HepG2 (cell line): Measurements from ENCODE around the gene ABCA3. TPM values are rescaled to one million over a fixed set of nuclear protein-coding genes. Genes with fewer than 3 reads are reported as not detected.

Experiments used
- AHDC1 ChIP-seq: sonication (generic); formaldehyde crosslinking; IDR thresholded peaks from 2 replicates; pipeline ENCODE4 v1.5.1; 2020; ENCODE audit warnings: mild to moderate bottlenecking, missing genetic modification reagents, borderline replicate concordance
- ASH2L ChIP-seq: fragments of 300-600, 200-600 bp; sonication (generic); IDR thresholded peaks from 2 replicates; pipeline ENCODE4 v1.7.0; 2017; ENCODE audit warnings: low read depth, mild to moderate bottlenecking, moderate library complexity, mixed read lengths, low read length; ENCODE audit not compliant: insufficient read length
- HDAC2 ChIP-seq: sonication (generic); formaldehyde crosslinking; IDR thresholded peaks from 2 replicates; pipeline ENCODE4 v1.4.0; 2020; ENCODE audit warnings: missing genetic modification reagents
- HES4 ChIP-seq: sonication (generic); formaldehyde crosslinking; IDR thresholded peaks from 2 replicates; pipeline ENCODE4 v1.9.0; 2021; ENCODE audit warnings: mild to moderate bottlenecking, missing genetic modification reagents, borderline replicate concordance
- HNRNPH1 ChIP-seq: fragments of 200-400 bp; formaldehyde crosslinking; optimal IDR thresholded peaks from 2 replicates; pipeline ENCODE3; 2017; ENCODE audit warnings: mild to moderate bottlenecking, low read depth, low read length
- MAF1 ChIP-seq: sonication (generic); formaldehyde crosslinking; IDR thresholded peaks from 2 replicates; pipeline ENCODE4 v1.5.0; 2020; ENCODE audit warnings: missing genetic modification reagents, borderline replicate concordance
- MIER3 ChIP-seq: IDR thresholded peaks from 2 replicates; pipeline ENCODE4 v1.6.1; 2016; ENCODE audit warnings: missing compliant biosample characterization, borderline replicate concordance
- MTF2 ChIP-seq: sonication (generic); formaldehyde crosslinking; IDR thresholded peaks from 2 replicates; pipeline ENCODE4 v1.5.0; 2020; ENCODE audit warnings: missing genetic modification reagents, borderline replicate concordance
- NKX3-1 ChIP-seq: sonication (generic); formaldehyde crosslinking; IDR thresholded peaks from 2 replicates; pipeline ENCODE4 v1.5.0; 2020; ENCODE audit warnings: missing genetic modification reagents
- NR1H2 ChIP-seq: sonication (generic); formaldehyde crosslinking; IDR thresholded peaks from 2 replicates; pipeline ENCODE4 v1.8.1; 2022; ENCODE audit warnings: low read depth, missing genetic modification reagents, borderline replicate concordance
- POLR2A ChIP-seq, 2 experiments: IDR thresholded peaks; 2 replicates each; pipeline ENCODE4 v1.6.1; 2011; ENCODE audit warnings: low read depth in 2 of 2, low read length in 2 of 2, mild to moderate bottlenecking in 1 of 2, moderate library complexity in 1 of 2; ENCODE audit not compliant: insufficient read depth in 1 of 2
- RBFOX2 ChIP-seq: fragments of 200-400 bp; formaldehyde crosslinking; IDR thresholded peaks from 2 replicates; pipeline ENCODE4 v1.6.1; 2017; ENCODE audit warnings: low read depth, mild to moderate bottlenecking, low read length
- SRSF9 ChIP-seq: fragments of 200-400 bp; formaldehyde crosslinking; IDR thresholded peaks from 2 replicates; pipeline ENCODE4 v1.6.1; 2018; ENCODE audit warnings: borderline replicate concordance, mild to moderate bottlenecking, low read depth, low read length; ENCODE audit not compliant: insufficient read depth, poor library complexity, severe bottlenecking
- TRAFD1 ChIP-seq: sonication (generic); formaldehyde crosslinking; IDR thresholded peaks from 2 replicates; pipeline ENCODE4 v1.5.1; 2020; ENCODE audit warnings: missing genetic modification reagents, mild to moderate bottlenecking, borderline replicate concordance
- ZNF232 ChIP-seq: sonication (generic); formaldehyde crosslinking; IDR thresholded peaks from 2 replicates; pipeline ENCODE4 v1.4.0; 2020; ENCODE audit warnings: missing genetic modification reagents, borderline replicate concordance
- polyA plus RNA-seq, 8 experiments: library from polyadenylated mRNA; depleted of rRNA in 3 of 8; stranded (reverse) in 7 of 8; unstranded in 1 of 8; fragments of >200 nt; fragmentation: Illumina TruSeq in 4 of 8; extraction: Trizol in 4 of 8; gene quantifications; 2 replicates each; pipeline versions ENCODE4 v1.2.1 to v1.2.3, GENCODE V29; 2011 to 2016; ENCODE audit warnings: low read depth in 4 of 8, missing spikeins in 1 of 8, mixed read lengths in 1 of 8; ENCODE audit not compliant: insufficient read depth in 1 of 8
- total RNA-seq, 5 experiments: library from RNA; depleted of rRNA; stranded (reverse); fragments of >200 nt; fragmentation: Illumina TruSeq; extraction: Trizol; gene quantifications; 2 replicates each; pipeline ENCODE4 v1.2.3, GENCODE V29; 2016; ENCODE audit warnings: low read depth in 1 of 5

Gene ABCA3
- total and polyA plus RNA-seq, 2 of the 13 experiments (the other 11 are each of a cell fraction or from before 2014, with no cell fraction given): 0.60 to 1.5 TPM

GRCh38 chr16:2267913-2268666, 72.4 kb downstream of the ABCA3 start, which contains the start of gene RNPS1 (continued):
- no peak for TF ChIP-seq AHDC1 (CRISPR knock-in tag)
- TF ChIP-seq MTF2 (CRISPR knock-in tag): peak; percentile 95
- TF ChIP-seq HES4 (CRISPR knock-in tag): 0 out of 2 replicates have a peak, but pooled peaks have one; percentile 38
- TF ChIP-seq HNRNPH1: no peak
- TF ChIP-seq MAF1 (CRISPR knock-in tag): peak; percentile 43; the same call in 1 of the 2 replicates
- TF ChIP-seq TRAFD1 (CRISPR knock-in tag): no peak
- TF ChIP-seq ASH2L: peak; percentile 86
- TF ChIP-seq POLR2A (IDR thresholded peaks at IDR 0.05; ENCODE audit: insufficient read depth in 1 of 2, low read depth in 2 of 2, low read length in 2 of 2): peak; percentile 89 to 92
- no peak for TF ChIP-seq ZNF232
- no peak for TF ChIP-seq NR1H2
- peak; percentile 57; the same call in 1 of the 2 replicates for TF ChIP-seq HDAC2 (CRISPR knock-in tag)
- no peak for TF ChIP-seq SRSF9
- TF ChIP-seq NKX3-1: peak; percentile 59; the same call in 1 of the 2 replicates
- peak; percentile 65; the same call in 1 of the 2 replicates for TF ChIP-seq MIER3 (CRISPR knock-in tag)
- peak; percentile 99 for TF ChIP-seq RBFOX2
